ENCODE data around the gene HLA-G.
"Not testable (repeated sequence)": the region's sequence is repeated elsewhere in the genome, so short reads cannot be mapped to it uniquely, and the experiment has no call there.

The HLA-G gene

DNA sequence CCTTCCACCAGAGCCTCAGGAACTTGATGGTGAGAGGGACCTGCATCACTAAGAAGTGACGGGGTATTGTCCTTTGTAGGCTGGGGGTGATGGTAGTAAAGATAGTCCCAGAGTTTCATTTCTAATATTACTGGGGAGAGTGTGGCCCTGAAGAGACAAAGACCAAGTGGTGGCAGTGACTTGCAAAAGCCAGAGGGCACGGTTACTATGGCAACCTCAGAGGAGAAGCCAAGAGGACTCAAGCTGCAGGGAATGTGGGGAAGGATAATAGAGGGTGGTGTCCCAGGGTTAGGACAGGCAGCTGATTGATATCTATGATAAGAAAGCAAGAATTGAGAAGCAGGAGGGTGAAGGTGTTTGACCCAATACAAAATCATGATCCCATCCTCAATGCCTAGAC, 42.5 kb downstream of the HLA-G start:
- DNase-seq, result no peak

DNA sequence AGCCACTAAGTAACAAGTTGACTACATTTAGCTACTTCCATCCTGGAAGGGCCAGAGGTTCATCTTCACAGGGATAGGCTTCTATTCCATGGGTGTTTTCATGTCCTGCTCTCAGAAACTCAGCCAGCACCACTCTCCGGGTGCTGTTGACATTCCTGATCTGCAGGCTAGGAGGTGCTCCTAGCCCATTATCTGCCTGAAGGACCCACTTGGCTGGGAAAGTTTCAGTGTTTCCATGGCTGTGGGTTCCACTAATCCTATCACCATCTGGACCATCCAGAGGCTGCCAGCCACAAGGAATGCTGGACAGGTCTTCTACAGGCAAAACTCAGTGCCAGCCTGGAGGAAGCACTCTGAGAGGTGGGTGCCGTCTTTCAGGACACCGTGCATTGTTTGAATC, 45.2 kb downstream of the HLA-G start:
- DNase-seq, result no peak

DNA sequence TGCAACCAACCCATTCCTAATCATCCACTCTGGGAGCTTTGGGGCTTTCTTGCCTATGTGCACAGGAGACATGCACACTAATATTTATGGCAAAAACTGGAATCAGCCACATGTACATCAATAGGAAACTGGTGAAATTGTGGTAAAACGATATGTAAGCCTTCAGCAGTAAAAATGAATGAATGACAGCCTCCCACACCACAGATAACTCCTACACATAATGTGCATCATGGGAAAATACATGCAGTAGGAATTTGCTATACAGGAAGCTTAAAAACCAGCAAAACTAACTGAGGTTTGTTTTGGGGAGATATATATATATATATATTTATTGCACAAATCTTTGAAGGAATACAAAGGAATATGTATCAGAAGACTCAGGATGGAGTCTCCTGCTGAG, 47.6 kb downstream of the HLA-G start:
- DNase-seq, result no peak

DNA sequence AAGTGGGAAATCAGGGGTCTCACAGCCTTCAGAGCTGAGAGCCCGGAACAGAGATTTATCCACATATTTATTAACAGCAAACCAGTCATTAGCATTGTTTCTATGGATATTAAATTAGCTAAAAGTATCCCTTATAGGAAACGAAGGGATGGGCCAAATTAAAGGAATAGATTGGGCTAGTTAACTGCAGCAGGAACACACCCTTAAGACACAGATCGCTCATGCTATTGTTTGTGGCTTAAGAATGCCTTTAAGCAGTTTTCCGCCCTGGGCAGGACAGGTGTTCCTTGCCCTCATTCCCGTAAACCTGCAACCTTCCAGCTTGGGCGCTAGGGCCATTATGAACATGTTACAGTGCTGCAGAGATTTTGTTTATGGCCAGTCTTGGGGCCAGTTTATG, 48.1 kb downstream of the HLA-G start:
- DNase-seq, result not testable (repeated sequence)
